DMS53 (cell line): Measurements from ENCODE around the gene CDH4.

Experiments
- DNase-seq: peaks from one replicate; lab custom pipeline; 2025; lab: John Stamatoyannopoulos, UW

The CDH4 gene

DNA sequence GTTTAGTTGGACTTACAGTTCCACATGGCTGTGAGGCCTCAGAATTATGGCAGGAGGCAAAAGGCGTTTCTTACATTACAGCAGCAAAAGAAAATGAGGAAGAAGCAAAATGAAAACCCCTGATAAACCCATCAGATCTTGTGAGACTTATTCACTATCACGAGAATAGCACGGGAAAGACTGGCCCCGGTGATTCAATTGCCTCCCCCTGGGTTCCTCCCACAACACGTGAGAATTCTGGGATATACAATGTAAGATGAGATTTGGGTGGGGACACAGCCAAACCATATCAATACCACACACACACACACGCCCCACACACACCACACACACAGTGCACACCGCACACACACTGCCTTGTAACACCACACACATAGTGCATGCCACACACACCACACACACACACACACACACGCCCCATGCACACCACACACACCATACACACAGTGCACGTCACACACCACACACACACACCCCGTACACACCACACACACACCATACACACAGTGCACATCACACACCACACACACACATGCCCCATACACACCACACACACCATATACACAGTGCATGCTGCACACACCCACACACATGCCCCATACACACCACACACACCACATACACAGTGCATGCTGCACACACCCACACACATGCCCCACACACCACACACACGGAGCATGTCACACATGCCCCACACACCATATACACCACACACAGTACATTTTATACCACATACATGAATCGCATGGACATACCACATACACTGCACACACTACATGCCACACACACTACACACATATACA lies 503.1 kb downstream of the CDH4 start:
- DNase-seq: no peak

DNA sequence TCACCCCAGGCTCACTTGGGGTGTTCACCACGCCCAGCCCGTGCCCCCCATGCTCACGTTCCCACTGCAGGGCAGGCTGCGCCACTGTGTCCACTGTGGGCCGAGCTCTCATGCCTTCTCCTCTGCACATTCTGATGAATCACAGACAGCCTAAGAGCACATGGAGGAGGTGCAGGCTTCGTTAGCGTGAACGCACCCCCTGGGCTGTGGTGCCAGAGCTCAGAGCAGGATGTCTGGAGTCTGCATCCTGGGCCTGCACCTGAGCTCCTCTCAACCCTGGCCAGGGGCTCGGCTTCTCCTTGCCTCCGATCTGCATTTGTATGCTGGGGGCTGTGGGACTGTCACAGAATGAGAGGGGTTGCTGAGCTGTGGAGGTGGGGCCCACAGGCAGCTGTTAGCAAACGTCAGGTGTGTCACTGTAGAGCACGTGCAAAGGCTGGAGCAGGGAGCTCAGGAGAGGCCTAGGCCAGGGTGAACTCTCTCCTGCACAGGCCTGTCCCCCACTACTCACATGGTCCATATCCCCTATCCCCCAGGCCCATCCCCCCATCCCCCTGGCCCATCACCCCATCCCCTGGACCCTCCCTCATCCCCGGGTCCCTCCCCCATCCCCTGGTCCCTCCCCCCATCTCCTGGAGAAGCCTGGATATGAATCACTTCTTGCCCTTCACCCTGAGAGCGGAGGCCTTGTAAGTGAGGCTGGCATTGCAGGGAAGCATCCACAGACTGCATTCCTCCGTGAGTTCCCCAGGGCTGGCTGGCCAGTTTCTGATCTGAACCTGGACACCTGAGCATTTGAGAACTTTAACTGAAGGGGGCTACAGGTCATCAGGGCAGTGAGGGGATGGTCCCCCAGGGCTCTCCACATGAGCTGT lies 504.1 kb downstream of the CDH4 start:
- no peak for DNase-seq

DNA sequence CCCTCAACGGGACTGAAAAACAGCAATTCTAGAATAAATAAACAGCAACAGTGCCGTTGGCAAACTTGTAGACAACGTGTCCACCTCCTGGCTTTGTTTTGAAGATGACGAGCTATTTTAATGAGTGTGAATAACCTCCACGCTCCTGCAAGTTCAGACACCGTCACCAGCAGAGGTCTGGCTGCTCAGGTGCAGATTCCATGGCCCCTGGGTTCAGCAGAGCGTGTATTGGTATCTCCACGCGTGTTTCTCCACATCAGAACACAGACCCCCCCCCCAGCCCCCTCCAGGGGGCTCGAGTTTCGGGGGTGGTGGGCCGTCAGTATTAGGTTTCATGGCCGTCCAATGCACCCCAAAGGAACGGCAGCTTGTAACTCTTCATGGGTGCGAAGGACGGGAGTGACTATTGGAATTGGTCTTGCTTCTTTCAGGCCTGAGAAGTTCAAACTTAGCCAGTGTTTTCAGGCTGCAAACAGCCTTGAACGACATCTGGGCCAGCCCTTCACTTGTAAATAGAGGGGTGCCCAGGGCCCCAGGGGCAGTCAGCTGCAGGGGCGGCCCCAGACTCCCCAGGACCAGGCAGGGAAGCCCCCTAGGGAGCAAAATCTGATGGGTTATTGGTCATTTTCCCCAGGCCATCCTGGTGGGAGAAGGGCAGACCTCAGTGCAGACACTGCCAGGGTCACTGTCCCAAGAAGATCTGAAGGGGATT lies 505.1 kb downstream of the CDH4 start:
- no peak for DNase-seq

DNA sequence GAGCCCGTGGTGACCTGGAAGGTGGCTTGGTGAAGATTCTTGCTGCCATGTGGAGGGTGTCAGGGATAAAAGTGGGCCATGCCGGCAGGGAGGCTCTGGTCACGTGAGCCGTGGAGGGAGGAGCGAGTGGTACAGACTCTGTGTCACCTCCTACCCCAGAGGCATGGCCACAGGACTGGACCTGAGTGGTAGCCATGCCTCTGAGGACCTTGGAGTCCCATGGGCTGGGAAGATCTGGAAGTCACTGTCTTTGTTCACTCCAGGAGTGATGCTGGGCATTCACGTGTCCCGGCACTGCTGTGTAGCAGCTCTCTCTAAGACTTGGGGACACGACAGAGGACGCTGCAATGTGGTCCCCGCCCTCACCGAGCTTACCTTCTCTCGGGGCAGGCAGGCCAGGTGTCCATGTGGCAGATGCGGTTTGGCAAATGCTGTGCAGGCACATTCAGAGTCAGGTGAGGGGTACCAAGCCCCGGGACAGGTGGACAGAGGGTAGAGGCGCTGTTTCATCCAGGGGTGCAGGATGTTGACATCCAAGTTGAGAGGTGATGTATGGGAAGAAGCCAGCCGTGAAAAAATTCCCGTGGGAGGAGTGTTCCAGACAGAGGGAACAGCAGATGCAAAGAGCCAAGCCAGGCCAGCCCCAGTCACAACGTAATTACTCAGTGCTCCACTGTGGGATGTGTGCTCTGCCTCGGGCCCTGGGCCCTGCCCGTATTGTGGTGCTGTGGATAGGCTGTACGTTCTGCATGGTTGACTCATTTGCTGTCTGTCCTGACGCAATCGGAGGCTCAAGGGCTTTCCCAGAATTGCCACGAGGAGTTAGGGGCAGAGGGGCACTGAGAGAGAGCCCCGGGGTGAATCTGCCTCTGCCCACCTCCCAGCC lies 505.9 kb downstream of the CDH4 start:
- DNase-seq: no peak

DNA sequence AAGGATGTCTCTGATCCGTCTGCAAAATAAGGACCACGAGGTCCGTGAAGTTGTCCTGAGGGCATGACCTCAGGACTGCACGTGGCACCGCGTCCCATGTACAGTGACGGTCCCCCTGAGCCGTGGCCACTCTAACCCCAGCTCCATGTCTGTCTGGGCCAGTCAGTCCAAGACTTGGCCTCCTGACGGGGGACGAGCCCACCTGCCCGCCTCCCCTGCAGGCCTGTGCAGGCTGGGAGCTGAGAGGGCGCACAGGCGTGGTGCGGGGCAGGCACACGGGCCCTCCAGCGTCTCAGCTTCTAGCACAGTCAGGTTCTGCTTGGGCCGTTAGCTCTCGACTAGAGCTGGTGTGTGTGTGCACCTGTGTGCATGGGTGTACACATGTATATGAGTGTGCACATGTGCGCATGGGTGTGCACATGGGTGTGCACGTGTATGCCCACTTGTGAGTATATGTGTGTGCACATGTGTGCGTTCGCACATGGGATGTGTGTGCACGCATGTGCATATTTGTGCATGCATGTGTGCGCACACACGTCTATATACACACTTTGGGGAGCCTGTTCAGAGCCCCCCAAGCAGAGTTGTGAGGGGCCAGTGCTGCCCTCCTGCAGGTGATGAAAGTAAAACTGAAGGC lies 506.6 kb downstream of the CDH4 start:
- no peak for DNase-seq

DNA sequence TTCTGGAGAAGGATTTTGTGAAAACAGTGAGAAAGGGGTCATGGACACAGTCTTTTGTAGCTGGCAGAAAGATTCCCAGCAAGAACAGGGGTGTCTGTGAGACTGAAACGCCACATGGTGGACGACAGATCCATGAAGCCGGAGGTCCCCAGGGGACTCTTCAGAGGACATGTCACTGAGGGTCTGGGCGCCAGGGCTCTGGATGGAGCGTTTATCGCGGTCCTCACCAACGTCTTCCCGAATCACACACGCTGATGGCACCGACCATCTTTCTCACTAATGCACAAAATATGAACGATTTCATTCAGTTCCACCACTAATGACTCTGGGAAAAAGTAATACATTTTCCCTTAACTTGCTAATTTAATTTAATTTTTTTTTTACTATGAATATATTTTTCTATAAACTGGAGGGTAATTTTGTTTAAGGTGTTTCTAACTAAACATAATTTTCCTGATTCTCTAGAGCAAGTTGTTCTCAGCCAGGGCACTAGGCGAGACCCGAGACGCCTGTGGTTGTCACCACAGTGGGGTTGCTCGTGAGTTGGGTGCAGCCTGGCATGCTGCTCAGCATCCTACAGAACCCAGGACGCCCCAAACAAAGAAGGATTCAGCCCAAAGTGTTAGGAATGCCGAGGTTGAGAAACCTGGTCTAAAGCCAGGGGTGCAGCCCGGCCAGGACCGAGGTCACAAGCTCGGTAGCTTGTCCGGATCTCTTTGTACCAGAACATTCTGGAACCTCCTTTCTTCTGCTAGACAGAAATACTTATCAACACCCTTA lies 507.4 kb downstream of the CDH4 start:
- no peak for DNase-seq

DNA sequence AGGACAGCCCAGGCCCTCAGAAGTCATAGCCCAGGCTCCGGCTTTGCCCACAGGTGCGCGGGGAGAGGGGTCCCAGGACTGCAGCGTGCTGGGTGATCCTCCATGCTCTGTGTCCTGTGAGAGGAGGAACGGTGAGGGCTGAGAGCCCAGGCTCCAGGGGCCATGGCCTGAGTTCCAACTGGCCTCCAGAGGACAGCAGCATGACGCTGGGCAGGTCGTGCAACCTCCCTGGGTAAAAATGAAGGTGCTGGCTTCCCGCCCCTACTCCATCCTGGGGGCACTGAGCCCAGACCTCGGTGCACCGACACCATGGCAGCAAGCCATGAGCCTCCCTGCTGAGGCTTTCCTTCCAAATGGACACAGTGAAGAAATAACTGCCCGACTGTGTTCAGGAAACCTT lies 508.3 kb downstream of the CDH4 start:
- no peak for DNase-seq

DNA sequence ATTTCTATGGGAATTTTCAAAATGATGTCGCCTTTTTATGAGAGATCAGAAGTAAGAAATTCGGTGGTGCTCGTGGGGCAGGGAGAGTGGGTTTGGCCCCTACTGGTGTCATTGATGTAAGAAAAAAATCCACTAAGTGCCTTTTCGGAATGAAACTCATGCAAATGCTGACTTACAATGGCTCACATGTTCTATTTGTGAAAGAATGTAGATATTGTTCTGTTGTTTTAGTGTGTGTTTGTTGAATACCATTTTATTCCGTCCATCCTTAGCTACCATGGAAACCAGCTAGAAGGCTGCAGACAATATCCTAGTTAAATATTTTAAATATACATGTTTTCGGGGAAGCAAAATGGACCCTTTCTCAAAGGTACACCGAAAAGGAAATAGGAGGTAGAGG lies 508.7 kb downstream of the CDH4 start:
- DNase-seq: no peak

DNA sequence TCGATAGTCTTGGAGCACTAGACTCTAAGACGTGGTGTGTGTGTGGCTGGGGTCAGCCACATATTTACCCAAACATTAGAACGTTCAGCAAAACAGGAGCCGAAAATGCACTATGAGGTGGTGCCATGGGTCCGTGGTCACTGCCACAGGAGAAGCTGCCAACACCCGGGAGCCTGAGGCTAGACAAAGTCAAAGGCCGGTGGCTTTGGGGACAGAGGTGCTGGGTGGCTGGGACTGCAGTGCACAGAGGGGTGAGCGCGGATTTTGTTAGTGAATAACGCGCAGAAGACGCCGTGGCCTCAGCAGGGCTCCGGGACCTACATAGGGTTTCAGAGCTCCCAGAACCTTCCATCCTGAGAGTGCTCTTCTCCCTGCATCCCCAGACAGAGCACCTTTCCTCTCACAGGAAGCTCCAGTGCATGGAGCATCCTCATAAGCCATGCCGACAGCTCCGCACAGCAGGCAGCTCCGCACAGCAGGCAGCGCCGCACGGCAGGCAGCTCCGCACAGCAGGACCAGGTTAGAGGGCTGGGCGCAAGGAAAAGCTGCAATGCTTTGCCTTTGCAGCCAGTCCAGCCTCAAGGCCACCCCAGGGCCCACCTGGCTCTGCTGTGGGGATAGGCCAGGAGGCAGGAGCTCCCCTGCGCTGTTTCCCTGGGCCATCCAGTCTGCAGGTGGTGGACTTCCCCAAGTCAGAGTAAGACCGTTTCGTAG lies 509.5 kb downstream of the CDH4 start:
- DNase-seq: no peak

DNA sequence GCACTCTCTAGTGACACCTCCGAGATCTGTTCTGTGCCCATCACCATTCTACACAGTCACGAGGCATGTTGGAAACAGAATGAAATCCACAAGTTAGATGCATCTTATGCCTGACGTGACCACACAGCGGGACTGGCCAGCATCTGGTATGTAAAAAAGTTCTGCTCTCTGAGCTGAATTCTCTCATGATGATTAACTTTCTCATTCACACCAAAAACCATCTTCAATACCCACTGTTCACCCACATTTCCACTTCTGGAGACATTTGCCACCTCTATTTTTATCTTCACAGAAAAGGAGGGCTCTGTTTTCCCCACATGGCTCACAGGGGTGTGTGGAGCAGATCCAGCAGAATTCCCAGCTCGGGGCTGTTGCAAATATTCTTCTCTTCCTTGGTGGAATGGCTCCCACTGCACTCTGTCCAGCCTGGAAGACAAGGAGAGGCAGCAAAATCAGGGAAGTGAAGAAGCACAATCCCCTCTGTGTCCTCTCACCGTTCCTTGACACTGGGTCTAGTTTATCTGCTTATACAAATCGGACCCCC lies 510.2 kb downstream of the CDH4 start:
- no peak for DNase-seq

DNA sequence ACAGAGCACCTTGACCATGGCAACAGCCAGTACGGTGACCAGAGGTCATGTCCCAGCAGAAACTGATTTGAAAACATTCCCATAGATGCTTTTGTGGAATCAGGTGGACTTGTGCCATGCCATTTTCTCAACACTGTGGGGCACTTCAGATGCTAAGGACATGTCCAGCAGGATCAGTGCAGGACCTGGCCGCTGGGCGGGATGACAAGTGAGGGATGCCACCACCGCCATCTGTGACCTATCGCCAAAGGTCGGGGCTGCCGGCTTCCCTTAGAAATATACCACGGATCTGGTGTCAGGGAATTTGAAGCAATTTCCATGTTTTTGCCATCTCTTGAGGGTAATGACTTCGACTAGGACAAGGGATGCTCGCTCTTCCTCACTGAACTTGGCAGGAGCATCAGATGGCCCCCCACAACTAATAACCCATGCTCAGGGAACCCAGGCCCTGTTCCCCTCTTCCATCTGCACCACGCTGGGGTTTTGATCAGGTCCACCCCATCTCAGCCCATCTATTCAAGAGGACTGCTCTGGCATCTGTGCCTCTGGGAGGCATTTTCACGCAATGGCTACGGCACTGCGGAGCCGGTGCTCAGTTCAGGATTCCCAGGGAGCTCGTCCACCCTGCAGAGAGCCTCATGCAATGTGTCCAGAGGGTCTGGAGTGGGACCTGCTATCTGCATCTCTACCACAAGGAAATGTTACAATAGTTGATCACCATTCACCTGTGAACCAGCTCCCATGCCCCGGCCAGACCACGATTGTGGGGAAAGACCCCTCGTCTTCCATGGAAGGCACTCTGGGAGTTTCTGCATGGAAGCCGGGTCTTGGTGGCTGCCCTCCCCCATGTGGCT lies 511.1 kb downstream of the CDH4 start:
- no peak for DNase-seq

DNA sequence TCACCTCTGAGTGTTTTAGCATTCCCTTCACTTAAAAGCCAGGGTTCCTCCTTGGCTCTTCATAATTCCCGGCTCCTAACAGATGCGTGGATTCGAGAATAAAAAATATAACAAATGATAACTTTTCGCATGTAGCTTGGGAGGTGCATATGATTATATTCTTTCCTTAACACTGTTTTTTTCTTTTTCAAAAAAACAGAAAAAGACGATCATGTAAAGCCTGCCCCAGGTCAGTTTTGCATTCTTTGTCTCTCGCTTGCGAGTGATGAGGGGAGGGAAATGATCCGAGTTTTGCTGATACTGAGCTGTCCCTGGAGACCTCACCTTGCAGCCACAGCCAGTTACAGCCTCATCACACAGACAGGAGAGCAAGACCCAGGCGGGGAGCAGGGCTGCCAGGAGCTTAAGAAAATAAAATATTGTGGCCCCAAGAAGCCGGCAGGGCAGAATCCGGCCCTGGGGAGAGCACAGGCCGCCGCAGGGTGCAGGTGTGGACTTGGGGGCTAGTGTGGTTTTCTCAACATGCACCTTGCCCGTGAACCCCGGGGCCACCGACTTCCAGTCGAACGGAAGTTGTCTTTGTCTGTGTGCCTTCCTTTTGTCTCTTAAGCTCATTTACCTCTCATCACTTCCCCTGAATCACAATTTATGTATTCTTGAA lies 511.8 kb downstream of the CDH4 start:
- no peak for DNase-seq

DNA sequence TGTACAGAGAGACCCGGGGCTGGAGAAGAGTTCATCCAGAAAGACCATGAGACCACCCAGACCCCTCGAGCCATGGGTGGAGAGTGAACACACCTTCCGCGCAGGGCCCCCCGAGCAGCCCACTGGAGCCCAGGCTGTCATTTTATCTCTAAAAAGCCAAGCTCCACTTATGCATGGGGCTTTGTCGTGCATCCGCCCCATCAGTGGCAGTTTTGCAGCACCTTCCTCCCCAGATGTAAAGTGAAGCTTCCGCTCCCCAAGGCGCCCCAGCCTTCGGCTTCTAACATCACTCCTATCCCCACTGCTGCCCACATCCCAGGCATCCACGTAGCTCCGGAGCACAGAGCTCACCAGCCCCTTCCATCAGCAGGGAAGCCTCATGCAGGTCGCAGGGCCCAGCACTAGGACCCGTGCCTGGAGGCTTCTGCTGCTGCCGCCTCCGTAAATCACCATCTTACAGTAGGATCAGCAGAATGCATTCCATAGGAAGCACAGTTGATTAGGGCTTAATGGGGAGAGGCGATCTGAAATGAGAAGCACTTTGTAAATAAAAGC lies 512.5 kb downstream of the CDH4 start:
- DNase-seq: no peak

DNA sequence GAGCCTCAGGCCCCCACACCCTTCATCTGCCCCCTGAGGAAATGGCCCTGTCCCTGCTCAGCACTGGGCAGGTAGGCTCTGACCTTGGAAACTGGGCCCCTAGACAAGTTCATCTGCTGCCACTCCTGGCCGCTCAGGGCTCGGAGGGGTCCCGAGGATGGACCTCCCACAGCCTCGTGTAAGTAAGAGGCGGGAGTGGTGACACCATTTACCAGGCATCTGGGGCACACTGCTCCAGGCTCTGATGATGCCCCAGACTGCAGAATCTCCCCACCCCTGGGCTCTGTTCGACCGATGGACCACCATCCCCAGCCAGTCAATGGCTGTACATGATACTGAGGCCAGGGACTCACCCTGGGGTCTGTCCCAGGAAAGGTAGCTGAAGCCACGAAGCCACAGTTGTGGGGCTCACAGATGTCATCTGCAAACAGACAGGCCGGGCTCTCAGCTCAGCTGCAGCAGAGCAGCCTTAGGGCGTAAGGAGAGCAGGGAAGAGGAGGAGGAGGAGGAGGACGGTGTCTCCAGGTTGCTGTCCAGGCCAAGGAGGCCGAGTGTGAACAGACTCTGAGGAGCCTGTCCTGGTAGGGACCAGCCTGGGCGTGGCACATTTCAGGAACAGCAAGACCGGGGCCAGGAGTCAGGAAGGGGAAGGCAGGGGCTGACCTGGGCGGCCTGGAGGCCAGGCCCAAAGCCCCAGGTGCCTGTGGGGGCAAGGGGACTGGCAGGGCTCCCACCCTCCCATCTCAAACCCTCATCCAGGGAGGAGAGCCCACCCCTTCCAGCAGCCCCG lies 513.2 kb downstream of the CDH4 start:
- no peak for DNase-seq

DNA sequence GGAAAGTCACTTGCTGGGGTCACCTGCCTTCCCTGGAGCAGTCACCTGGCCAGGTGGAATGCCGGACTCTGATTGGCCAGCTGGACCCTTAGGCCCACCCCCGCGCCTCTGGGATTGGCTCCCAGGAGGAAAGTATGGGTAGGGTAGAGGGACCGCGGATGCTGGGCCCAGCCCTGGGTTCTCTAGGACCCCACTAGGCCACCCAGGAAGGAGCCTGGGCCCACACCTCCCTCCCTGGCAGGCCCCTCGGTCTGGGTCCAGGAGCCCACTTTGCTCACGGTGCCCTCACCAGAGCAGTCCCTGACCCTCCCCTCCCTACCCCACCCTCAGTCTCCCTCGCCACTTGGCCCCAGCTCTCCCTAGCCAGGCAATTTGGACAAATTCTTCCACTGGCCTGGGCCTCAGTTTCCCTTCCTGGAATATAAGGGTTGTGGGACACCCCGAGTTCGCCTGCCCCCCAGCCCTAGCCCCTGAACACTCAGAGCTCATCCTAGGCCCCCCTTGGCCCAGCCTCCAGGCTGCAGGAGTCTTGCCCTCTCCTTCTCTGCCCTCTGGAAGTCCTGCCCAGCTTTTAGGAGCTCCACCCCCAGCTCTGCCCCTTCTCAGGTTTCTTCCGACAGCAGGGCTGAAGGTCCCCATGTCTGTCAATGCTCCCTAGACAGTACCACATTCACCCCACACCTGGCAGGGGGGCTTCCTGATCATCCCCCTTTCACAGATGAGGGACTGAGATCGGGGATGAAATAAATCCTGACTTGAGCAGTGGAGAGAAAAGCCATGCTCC lies 514.0 kb downstream of the CDH4 start:
- no peak for DNase-seq
